ENCODE data around the gene C10orf105.

C10orf105 gene

DNA sequence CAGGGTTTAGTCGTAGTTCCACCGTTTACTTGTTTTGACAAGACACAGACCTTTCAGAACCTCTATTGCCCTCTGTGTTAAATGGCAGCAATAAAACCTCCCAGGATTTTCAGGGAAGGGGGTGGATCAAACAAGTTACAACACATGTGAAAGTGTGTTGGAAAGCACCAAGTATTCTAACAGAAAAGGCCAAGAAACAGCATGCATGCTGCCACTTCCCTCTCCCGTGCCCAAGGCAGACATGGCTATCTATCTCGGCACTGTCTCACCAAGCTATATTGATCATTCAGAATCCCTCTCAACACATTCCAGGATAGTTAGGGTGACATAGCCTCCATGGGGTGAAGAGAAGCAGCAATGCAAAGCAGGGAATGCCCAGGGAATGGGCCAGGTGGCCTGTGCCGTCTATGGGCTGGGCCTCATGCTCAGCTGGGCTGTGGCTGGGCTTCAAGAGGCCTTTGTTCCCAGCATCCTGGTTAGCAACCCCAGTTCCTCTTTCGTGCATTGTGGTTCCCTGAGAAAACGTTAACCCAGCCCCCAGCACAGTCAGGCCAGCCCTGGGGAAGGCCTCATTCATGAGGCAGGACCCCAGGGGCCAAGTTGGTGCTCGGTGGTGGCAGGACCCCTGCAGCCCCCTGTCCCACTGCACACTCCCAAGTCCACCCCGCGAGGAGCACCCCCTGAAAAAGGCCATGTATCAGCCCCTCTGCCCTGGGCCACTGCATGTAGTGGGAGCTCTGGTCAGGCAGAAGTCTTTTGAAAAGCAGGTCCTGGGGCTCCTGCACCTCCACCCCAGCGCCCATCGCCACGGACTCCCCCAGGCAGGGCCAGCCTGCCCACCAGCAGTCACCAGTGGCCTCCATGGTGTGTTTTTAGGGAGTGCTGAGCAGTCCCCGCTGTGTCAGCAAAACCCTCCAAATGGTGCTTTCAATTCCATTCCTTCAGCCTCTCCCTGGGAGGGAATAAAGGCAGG lies 28.3 kb upstream of the C10orf105 start:
- H3K27ac ChIP-seq: no peak overlapping the region
- H3K9me3 ChIP-seq (ENCODE audit: low read depth, low read length): no peaks in the 10 kb centered on the region
- H3K36me3 ChIP-seq (ENCODE audit: insufficient read depth, low read length): no peaks in the 10 kb centered on the region
- no peak overlapping the region for H3K4me3 ChIP-seq
- DNase-seq (ENCODE audit: low read depth, low spot score): no peak
- H3K9ac ChIP-seq (ENCODE audit: insufficient read length): no peak overlapping the region
- TF ChIP-seq FOXP2 (optimal IDR thresholded peaks at IDR 0.05; ENCODE audit: control extremely low read depth, extremely low read length, insufficient read depth) (no peak), EZH2 (IDR thresholded peaks at IDR 0.05) (no peak), POLR2AphosphoS5 (IDR thresholded peaks at IDR 0.05; ENCODE audit: borderline replicate concordance, low read depth, low read length) (no peak)

GRCh38 chr10:71747039-71747531 lies 27.5 kb upstream of the C10orf105 start:
- Histone ChIP-seq H3K36me3 (ENCODE audit: insufficient read depth, low read length) (no peaks in the 10 kb centered on the region), H3K27ac (no peak overlapping the region), H3K4me3 (no peak overlapping the region), H3K9me3 (ENCODE audit: low read depth, low read length) (no peaks in the 10 kb centered on the region), H3K9ac (ENCODE audit: insufficient read length) (no peak overlapping the region)
- no peak for TF ChIP-seq FOXP2 (optimal IDR thresholded peaks at IDR 0.05; ENCODE audit: control extremely low read depth, extremely low read length, insufficient read depth)
- no peak for TF ChIP-seq EZH2 (IDR thresholded peaks at IDR 0.05)
- TF ChIP-seq POLR2AphosphoS5 (IDR thresholded peaks at IDR 0.05; ENCODE audit: borderline replicate concordance, low read depth, low read length): no peak
- DNase-seq (ENCODE audit: low read depth, low spot score): no peak

- DNase-seq (ENCODE audit: low read depth, low spot score): no peak
- no peak overlapping the region for H3K9ac ChIP-seq (ENCODE audit: insufficient read length)
- TF ChIP-seq POLR2AphosphoS5 (IDR thresholded peaks at IDR 0.05; ENCODE audit: borderline replicate concordance, low read depth, low read length) (no peak), FOXP2 (optimal IDR thresholded peaks at IDR 0.05; ENCODE audit: control extremely low read depth, extremely low read length, insufficient read depth) (no peak), EZH2 (IDR thresholded peaks at IDR 0.05) (no peak)
- H3K36me3 ChIP-seq (ENCODE audit: insufficient read depth, low read length): no peaks in the 10 kb centered on the region
- no peaks in the 10 kb centered on the region for H3K9me3 ChIP-seq (ENCODE audit: low read depth, low read length)
- no peak overlapping the region for H3K4me3 ChIP-seq
- H3K27ac ChIP-seq: no peak overlapping the region
These were observed 26.9 kb upstream of the C10orf105 start for GRCh38 chr10:71746344-71747037.

DNA sequence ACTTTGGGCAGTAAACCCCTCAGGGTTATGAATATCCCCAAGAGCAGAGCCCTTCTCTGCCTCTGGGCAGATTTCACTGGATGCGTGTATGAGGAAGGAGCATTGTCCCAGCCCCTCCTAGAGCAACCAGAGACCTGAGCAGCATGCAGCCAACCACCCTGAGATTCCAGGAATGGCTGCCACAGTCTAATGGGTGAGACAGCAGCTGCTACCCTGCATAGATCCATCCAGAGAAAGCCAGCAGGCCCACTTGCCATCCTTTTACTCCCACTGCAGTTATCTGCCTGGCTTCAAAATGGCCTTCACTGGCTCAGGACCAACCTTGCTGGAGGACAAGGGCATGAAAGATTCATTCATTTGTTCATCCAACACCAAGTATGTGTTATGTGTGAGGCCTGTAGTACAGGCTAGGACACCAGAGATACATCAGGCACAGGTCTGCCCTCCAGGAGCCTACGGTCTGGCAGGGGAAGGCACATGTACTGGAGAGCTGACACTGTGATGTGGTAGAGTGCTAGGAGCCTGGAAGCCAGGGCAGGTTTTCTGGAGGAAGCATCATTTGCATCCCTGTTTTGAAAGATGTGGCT lies 26.2 kb upstream of the C10orf105 start:
- Histone ChIP-seq H3K4me3 (no peak overlapping the region), H3K36me3 (ENCODE audit: insufficient read depth, low read length) (no peaks in the 10 kb centered on the region), H3K9ac (ENCODE audit: insufficient read length) (no peak overlapping the region), H3K27ac (no peak overlapping the region), H3K9me3 (ENCODE audit: low read depth, low read length) (no peaks in the 10 kb centered on the region)
- no peak for DNase-seq (ENCODE audit: low read depth, low spot score)
- TF ChIP-seq EZH2 (IDR thresholded peaks at IDR 0.05): no peak
- TF ChIP-seq FOXP2 (optimal IDR thresholded peaks at IDR 0.05; ENCODE audit: control extremely low read depth, extremely low read length, insufficient read depth): no peak
- no peak for TF ChIP-seq POLR2AphosphoS5 (IDR thresholded peaks at IDR 0.05; ENCODE audit: borderline replicate concordance, low read depth, low read length)

GRCh38 chr10:71744897-71745663 lies 25.5 kb upstream of the C10orf105 start:
- Histone ChIP-seq H3K4me3 (no peak overlapping the region), H3K36me3 (ENCODE audit: insufficient read depth, low read length) (no peaks in the 10 kb centered on the region), H3K27ac (no peak overlapping the region), H3K9ac (ENCODE audit: insufficient read length) (no peak overlapping the region), H3K9me3 (ENCODE audit: low read depth, low read length) (no peaks in the 10 kb centered on the region)
- no peak for DNase-seq (ENCODE audit: low read depth, low spot score)
- no peak for TF ChIP-seq POLR2AphosphoS5 (IDR thresholded peaks at IDR 0.05; ENCODE audit: borderline replicate concordance, low read depth, low read length)
- no peak for TF ChIP-seq FOXP2 (optimal IDR thresholded peaks at IDR 0.05; ENCODE audit: control extremely low read depth, extremely low read length, insufficient read depth)
- no peak for TF ChIP-seq EZH2 (IDR thresholded peaks at IDR 0.05)

GRCh38 chr10:71743866-71744265 lies 24.3 kb upstream of the C10orf105 start:
- no peak overlapping the region for H3K9ac ChIP-seq (ENCODE audit: insufficient read length)
- H3K4me3 ChIP-seq: no peak overlapping the region
- H3K9me3 ChIP-seq (ENCODE audit: low read depth, low read length): no peaks in the 10 kb centered on the region
- H3K36me3 ChIP-seq (ENCODE audit: insufficient read depth, low read length): no peaks in the 10 kb centered on the region
- H3K27ac ChIP-seq: no peak overlapping the region
- DNase-seq (ENCODE audit: low read depth, low spot score): no peak
- TF ChIP-seq EZH2 (IDR thresholded peaks at IDR 0.05) (no peak), POLR2AphosphoS5 (IDR thresholded peaks at IDR 0.05; ENCODE audit: borderline replicate concordance, low read depth, low read length) (no peak), FOXP2 (optimal IDR thresholded peaks at IDR 0.05; ENCODE audit: control extremely low read depth, extremely low read length, insufficient read depth) (no peak)

DNA sequence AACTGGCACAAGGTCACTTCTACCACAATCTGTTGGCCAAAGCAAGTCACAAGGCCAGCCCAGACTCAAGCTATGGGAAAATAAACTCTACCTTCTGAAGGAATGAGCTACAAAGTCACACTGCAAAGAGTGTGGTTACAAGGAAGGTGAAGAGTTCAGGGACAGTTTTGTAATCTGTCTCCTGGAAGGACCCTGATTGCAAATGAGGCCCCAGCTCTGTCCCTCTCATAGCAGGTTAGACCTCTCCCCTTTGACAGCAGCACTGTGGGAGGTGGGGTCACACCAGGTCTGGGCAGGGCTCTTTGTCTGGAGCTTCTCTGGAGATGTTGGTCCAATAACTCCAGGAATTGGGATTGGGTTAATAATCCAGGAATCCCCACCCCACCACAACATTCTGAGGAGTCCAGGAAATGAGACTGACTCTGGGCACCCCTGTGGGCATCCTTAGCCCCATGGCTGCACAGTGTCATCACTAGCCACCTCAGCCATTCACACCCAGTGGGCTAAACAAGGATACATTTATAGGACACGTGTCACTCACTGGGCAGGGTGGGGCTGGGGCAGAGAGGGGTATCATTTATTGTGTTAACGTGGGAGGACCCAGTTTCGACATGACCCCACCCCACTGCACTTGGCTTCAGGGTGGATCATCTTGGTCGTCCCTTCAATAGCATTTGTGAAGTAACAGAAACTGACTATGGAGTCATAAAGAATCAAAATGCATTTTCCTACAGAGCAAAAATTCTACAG lies 23.7 kb upstream of the C10orf105 start:
- no peak for DNase-seq (ENCODE audit: low read depth, low spot score)
- Histone ChIP-seq H3K36me3 (ENCODE audit: insufficient read depth, low read length) (no peaks in the 10 kb centered on the region), H3K9me3 (ENCODE audit: low read depth, low read length) (no peaks in the 10 kb centered on the region), H3K27ac (no peak overlapping the region), H3K4me3 (no peak overlapping the region), H3K9ac (ENCODE audit: insufficient read length) (no peak overlapping the region)
- no peak for TF ChIP-seq POLR2AphosphoS5 (IDR thresholded peaks at IDR 0.05; ENCODE audit: borderline replicate concordance, low read depth, low read length)
- no peak for TF ChIP-seq EZH2 (IDR thresholded peaks at IDR 0.05)
- TF ChIP-seq FOXP2 (optimal IDR thresholded peaks at IDR 0.05; ENCODE audit: control extremely low read depth, extremely low read length, insufficient read depth): no peak

All from SK-N-MC (cell line).